Adipose tissue (tissue), 3 donors: ENCODE results near the gene RPS6KL1. TPM values are rescaled to one million over a fixed set of nuclear protein-coding genes. Genes with fewer than 3 reads are reported as not detected.

Source experiments
- H3K27ac ChIP-seq: one replicate; pipeline ENCODE4 v1.5.1; 2013; ENCODE audit warnings: low read depth, low read length
- WGBS, 3 donors: extraction: QIAGEN DNeasy Blood & Tissue Kit; methylation state at CpG; one replicate each; pipeline ENCODE4 v1.1.7; 2013; 5-methylcytosine and 5-hydroxymethylcytosine counted together
- polyA plus RNA-seq, 3 donors: library from polyadenylated mRNA; stranded (reverse); fragments of 200-250 nt; gene quantifications; one replicate each; pipeline ENCODE4 v1.2.3, GENCODE V29; 2013
- donor health status: healthy with polysubstance abuse.
- donor health status: Bipolar disorder and iron deficiency.
- donor health status: healthy.

RPS6KL1 gene
- polyA plus RNA-seq, 3 donors, result 4.4 to 6.5 (median 4.5) TPM

GRCh38 chr14:74875941-74876913 is 46.8 kb downstream of the RPS6KL1 start, which contains the start of gene PROX2:
TSS of gene PROX2 (minus strand) at chr14:74876145. CDS start at chr14:74863834, 12,311 bp downstream.
- WGBS, 3 donors, result 32 to 61% (median 42%) methylated on average over 13 of the region's 13 CpGs
- no peak within 1 kb of the TSS for H3K27ac ChIP-seq

DNA sequence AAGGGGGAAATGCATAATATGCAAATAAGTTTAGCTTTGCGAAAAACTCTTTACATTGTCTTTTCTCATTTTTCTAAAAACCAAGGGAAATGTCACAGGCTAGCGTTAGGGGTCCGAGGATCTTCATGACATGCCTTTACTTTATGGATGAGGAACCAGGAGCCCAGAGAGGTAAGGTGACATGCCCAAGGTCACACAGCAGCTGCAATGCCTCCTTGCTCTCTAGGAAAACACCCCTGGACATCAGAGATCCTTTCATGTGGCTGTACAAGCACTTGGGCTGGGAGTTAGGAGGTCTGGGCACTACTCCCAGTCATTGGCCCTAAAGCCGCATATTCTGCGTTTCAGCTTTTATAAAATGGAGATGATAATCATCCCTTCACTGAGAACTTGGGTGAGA is 47.9 kb downstream of the RPS6KL1 start:
- WGBS, 3 donors, result 94 to 97% (median 94%) methylated on average over 5 of the region's 5 CpGs
- H3K27ac ChIP-seq, result no peak overlapping the region

GRCh38 chr14:74871819-74872218 is 51.2 kb downstream of the RPS6KL1 start:
- 63 to 95% (median 88%) methylated on average over 4 of the region's 4 CpGs for WGBS, 3 donors
- H3K27ac ChIP-seq, result no peak overlapping the region

- 85 to 92% (median 91%) methylated on average over 8 of the region's 8 CpGs for WGBS, 3 donors
- no peak overlapping the region for H3K27ac ChIP-seq
These were observed 54.3 kb downstream of the RPS6KL1 start for GRCh38 chr14:74868739-74869138.

GRCh38 chr14:74867673-74868072 is 55.4 kb downstream of the RPS6KL1 start:
- 41 to 46% (median 45%) methylated on average over 5 of the region's 5 CpGs for WGBS, 3 donors
- no peak overlapping the region for H3K27ac ChIP-seq

- no peak overlapping the region for H3K27ac ChIP-seq
- WGBS, 3 donors, result 80 to 86% (median 80%) methylated on average over 3 of the region's 3 CpGs
These were observed 56.2 kb downstream of the RPS6KL1 start for GRCh38 chr14:74866708-74867389.

DNA sequence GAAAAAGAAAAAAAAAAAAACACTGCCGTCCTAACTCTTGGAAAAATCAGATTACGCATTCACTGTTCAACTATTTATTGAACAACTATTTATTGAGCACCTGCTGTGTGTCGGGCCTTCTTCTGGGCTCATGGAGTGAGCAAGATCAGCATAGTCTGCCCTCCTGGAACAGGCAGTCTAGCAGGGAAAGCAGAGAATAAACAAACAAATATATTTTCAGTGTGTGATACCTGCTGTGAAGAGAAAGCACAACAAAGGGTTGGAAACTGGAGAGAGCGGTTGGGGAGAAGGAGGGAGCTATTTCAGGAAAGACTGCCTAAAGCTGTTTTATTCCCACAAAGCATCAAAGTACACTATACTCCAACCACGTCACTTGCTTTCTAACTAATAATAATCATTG is 57.9 kb downstream of the RPS6KL1 start:
- 89 to 96% (median 93%) methylated on average over 5 of the region's 5 CpGs for WGBS, 3 donors

DNA sequence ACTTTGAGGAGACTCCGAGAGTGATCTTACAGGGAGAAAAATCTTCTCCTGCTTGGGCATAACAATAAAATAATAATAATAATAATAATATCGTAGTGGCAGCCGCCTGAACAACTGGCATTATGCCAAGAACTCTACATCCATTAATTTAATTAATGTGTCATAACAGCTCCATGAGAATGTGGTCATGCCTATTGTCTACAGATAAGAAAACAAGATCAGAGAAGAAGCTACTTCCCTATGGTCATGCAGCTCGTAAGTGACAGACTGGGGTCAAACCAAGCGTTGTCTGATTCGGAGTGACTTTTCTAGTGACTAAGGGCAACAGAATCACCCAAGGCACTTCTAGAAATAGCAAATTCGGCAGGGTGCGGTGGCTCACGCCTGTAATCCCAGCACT is 58.9 kb downstream of the RPS6KL1 start:
- H3K27ac ChIP-seq, result no peak overlapping the region
- 80 to 90% (median 82%) methylated on average over 9 of the region's 9 CpGs for WGBS, 3 donors

More for the DNA sequence above, 57.9 kb downstream of the RPS6KL1 start:
- no peak overlapping the region for H3K27ac ChIP-seq

DNA sequence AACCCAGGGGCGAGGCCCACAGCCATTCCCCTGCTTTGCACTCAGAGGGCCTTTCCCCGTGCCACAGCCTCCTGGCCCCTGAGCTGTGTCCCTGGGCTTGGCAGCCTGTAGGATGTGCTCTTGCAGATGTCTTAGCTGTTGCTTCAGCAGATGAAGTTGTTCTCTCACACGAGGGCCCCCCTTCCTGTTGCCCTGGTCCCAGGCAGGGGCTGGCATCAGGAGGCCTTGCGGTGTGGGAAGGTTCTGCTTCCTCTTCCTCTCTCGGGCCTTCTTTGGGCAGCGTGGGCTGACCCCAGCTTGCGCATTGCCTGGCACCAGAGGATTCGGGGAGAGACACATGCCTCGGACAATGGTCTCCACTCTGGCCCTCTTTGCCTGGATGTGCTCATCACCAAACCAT is 59.8 kb downstream of the RPS6KL1 start:
- 54 to 73% (median 64%) methylated on average over 8 to 9 of the region's 9 CpGs for WGBS, 3 donors
- no peak overlapping the region for H3K27ac ChIP-seq

GRCh38 chr14:74861734-74862090 is 61.3 kb downstream of the RPS6KL1 start:
- 66 to 79% (median 76%) methylated on average over 3 of the region's 3 CpGs for WGBS, 3 donors
- H3K27ac ChIP-seq, result no peak overlapping the region

DNA sequence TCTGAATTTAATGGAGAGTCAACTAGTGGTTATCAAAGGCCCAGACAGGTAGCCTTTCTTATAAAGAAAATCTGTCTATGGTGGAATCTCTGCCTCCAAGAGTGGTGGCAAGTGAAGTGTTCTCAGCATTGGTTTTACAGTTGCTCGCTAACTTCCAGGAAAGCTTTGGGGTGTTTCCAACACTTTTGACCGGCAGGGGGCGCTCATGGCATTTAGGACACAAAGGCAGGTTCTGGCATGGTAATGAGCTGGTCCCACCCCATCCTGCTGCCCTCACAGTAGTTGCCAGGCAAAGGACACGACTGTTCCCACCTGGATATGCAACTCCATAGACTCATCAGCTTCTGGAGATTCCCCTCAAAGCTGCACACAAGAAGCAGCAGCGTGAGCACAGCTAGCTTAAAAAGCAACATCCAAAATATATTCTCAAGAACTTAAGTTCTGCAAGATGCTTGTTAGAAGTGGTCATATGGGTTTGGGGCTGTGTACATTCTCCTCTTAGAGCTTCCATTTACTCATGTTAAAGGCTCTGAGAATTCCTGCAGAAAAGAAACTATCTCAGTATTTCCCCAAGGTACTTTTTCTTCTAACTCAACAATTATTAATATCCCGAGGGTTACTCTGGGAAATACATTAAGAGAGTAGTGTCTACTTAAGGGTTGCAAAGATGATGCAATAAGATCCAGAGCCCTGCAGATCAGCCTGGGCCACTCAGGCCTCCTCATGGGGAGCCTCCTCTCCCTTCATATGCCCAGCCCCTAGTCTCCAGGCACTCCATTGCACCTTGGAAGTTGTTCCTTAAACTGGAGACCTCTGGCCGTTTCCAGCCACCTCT is 61.9 kb downstream of the RPS6KL1 start:
- H3K27ac ChIP-seq, result no peak overlapping the region
- WGBS, 3 donors, result 24 to 29% (median 29%) methylated on average over 7 of the region's 7 CpGs

DNA sequence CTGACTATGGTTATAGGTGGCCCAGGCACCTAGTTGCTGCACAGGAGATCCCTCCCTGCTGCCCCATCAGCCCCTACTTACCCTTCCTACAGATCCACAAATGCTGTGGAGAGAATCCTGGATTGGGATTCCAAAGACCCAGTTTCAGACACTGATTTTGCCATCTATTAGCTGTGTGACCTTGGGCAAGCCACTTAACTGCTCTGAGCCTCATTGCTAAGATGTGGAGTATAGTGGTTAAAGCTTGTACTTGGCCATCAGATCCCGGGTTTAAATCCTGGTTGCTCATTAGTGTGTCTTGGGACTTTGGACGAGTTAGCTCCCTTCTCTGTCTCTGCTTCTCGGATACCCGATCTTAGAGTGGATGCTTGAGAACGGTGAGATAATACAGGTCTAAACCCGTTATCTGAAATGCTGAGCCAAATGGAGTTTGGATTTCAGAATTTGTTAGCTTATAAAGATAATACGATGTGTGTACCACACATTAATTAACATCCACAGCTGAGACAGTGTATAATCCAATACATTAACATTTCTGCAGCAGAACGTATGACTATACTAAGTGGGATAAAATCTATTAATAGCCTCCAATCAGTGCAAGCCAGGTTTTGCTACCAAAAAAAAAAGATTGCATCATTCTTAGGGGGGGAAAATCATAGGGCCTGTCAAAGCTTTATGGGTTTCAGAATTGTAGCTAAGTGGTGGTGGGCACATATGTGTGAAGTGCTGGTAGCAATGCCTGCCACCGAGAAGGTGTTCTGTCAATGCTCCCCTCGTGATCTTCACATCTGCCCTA is 63.1 kb downstream of the RPS6KL1 start:
- no peak overlapping the region for H3K27ac ChIP-seq
- 58 to 71% (median 71%) methylated on average over 10 of the region's 10 CpGs for WGBS, 3 donors

DNA sequence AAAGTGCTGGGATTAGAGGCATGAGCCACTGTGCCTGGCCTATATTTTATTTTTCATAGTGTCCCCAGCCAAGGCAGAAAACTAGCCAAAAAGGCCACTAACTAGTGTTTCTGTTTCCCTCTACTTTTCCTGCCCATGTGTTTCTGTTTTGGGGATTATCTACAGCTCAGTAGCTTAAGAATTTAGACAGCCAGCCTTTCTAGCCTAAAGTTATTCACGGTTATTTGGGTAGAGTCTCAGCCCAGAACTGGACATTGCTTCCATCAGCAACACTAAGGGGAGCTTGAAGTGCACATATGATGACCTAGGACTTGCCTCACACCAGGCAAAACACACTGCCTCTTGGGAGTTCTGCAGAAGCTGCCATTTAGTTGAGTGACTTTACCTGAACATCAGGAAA is 65.0 kb downstream of the RPS6KL1 start:
- 61 to 85% (median 84%) methylated on average over 1 of the region's 1 CpG for WGBS, 3 donors

GRCh38 chr14:74856366-74856765 is 66.7 kb downstream of the RPS6KL1 start:
- 81 to 90% (median 88%) methylated on average over 1 of the region's 1 CpG for WGBS, 3 donors
- H3K27ac ChIP-seq, result no peak overlapping the region

More for the DNA sequence above, 65.0 kb downstream of the RPS6KL1 start:
- H3K27ac ChIP-seq, result no peak overlapping the region

- H3K27ac ChIP-seq, result no peak overlapping the region
- 70 to 80% (median 78%) methylated on average over 4 of the region's 4 CpGs for WGBS, 3 donors
These were observed 67.1 kb downstream of the RPS6KL1 start for GRCh38 chr14:74855945-74856344.

- WGBS, 3 donors, result 57 to 67% (median 60%) methylated on average over 7 of the region's 7 CpGs
- no peak overlapping the region for H3K27ac ChIP-seq
These were observed 68.0 kb downstream of the RPS6KL1 start for GRCh38 chr14:74855021-74855420.
